ENCODE results near the gene CLBA1.

GRCh38 chr14:104977008-104977680 is 8.4 kb upstream of the CLBA1 start:
- TF ChIP-seq CTCF (IDR thresholded peaks at IDR 0.05), result no peak
- no peak for TF ChIP-seq POLR2A (IDR thresholded peaks at IDR 0.05)
